Right lobe of liver (tissue), 4 donors: ENCODE results near the gene TLCD3B.

Experiments
- CTCF ChIP-seq, 4 donors: fragments of 200-600 bp in 3 of 4; fragments of 450-650 bp in 1 of 4; IDR thresholded peaks; one replicate each; pipeline versions ENCODE4 v1.5.1 to v1.8.0; 2016 to 2022; ENCODE audit warnings: antibody characterized with exemption in 4 of 4, mild to moderate bottlenecking in 2 of 4
- POLR2A ChIP-seq: fragments of 450-650 bp; IDR thresholded peaks from one replicate; pipeline ENCODE4 v1.6.1; 2017; ENCODE audit warnings: antibody characterized with exemption, mild to moderate bottlenecking
- donor health status: DM: no; HTN: no; CAD: no.
- donor health status: DM: no; HTN: no; CAD: no.
- donor health status: DM: no; HTN: yes; CAD: no.

GRCh38 chr16:30005341-30006094 lies 25.6 kb downstream of the TLCD3B start:
- TF ChIP-seq POLR2A (no peak), CTCF (IDR thresholded peaks at IDR 0.05) (peak; percentile 72 to 86 (median 84))
